Muscle layer of duodenum (tissue), 2 donors: Measurements from ENCODE around the gene AATF.
A peak's percentile ranks its signal among the peaks of the same experiment; 100 is the strongest.

Source experiments
- H3K27ac ChIP-seq: one replicate; pipeline ENCODE4 v1.7.0; 2013; ENCODE audit warnings: mild to moderate bottlenecking, low read length
- H3K27me3 ChIP-seq: one replicate; pipeline ENCODE4 v1.7.0; 2013; ENCODE audit warnings: low read depth, mild to moderate bottlenecking, control low read depth, low read length
- H3K36me3 ChIP-seq, 2 donors: one replicate each; pipeline ENCODE4 v1.7.0; 2013; ENCODE audit warnings: low read length in 2 of 2, control low read depth in 1 of 2, mild to moderate bottlenecking in 1 of 2; ENCODE audit not compliant: insufficient read depth in 2 of 2, control insufficient read depth in 1 of 2
- H3K4me1 ChIP-seq, 2 donors: one replicate each; pipeline ENCODE4 v1.7.0; 2013; ENCODE audit warnings: low read length in 2 of 2, mild to moderate bottlenecking in 2 of 2, control low read depth in 1 of 2, moderate library complexity in 1 of 2; ENCODE audit not compliant: insufficient read depth in 2 of 2, control insufficient read depth in 1 of 2
- H3K4me3 ChIP-seq, 2 donors: one replicate each; pipeline ENCODE4 v1.7.0; 2013; ENCODE audit warnings: low read length in 2 of 2, low read depth in 1 of 2, mild to moderate bottlenecking in 1 of 2
- H3K9me3 ChIP-seq, 2 donors: one replicate each; pipeline ENCODE4 v1.7.0; 2013; ENCODE audit warnings: low read length in 2 of 2, control low read depth in 1 of 2, mild to moderate bottlenecking in 1 of 2; ENCODE audit not compliant: control insufficient read depth in 1 of 2
- donor health status: healthy.

Gene AATF

GRCh38 chr17:36931697-36932382 lies 16.9 kb upstream of the AATF start:
- Histone ChIP-seq H3K36me3 (no peaks in the 10 kb centered on the region), H3K4me3 (peak overlapping the region; percentile 8 to 15), H3K4me1 (peaks cover 3 to 52% of the 10 kb centered on the region in 2 donors)

GRCh38 chr17:36932383-36932693 lies 16.4 kb upstream of the AATF start:
- Histone ChIP-seq H3K4me3 (peak overlapping the region; percentile 8 to 15), H3K4me1 (peaks cover 3 to 57% of the 10 kb centered on the region in 2 donors), H3K9me3 (no peaks in the 10 kb centered on the region), H3K27ac (no peak overlapping the region), H3K27me3 (peaks cover 98% of the 10 kb centered on the region), H3K36me3 (no peaks in the 10 kb centered on the region)

More at GRCh38 chr17:36931697-36932382, 16.9 kb upstream of the AATF start:
- Histone ChIP-seq H3K9me3 (no peaks in the 10 kb centered on the region), H3K27me3 (peaks cover 93% of the 10 kb centered on the region), H3K27ac (no peak overlapping the region)

- peaks cover 0 to 63% of the 10 kb centered on the region in 2 donors for H3K4me1 ChIP-seq
- H3K9me3 ChIP-seq: no peaks in the 10 kb centered on the region
- peak overlapping the region in 1 of 2 donors; percentile 3 for H3K4me3 ChIP-seq
- no peak overlapping the region for H3K27ac ChIP-seq
- H3K36me3 ChIP-seq: no peaks in the 10 kb centered on the region
- H3K27me3 ChIP-seq: peaks cover 98% of the 10 kb centered on the region
Observed at GRCh38 chr17:36932694-36933511, 15.9 kb upstream of the AATF start.

GRCh38 chr17:36933512-36934143 lies 15.1 kb upstream of the AATF start:
- Histone ChIP-seq H3K4me1 (peaks cover 0 to 70% of the 10 kb centered on the region in 2 donors), H3K9me3 (no peaks in the 10 kb centered on the region), H3K36me3 (no peaks in the 10 kb centered on the region), H3K4me3 (peak overlapping the region; percentile 3 to 26), H3K27me3 (peaks cover 98% of the 10 kb centered on the region), H3K27ac (no peak overlapping the region)

GRCh38 chr17:36934144-36934691 lies 14.5 kb upstream of the AATF start:
- H3K27ac ChIP-seq: no peak overlapping the region
- peaks cover 98% of the 10 kb centered on the region for H3K27me3 ChIP-seq
- H3K4me1 ChIP-seq: peaks cover 0 to 74% of the 10 kb centered on the region in 2 donors
- no peaks in the 10 kb centered on the region for H3K36me3 ChIP-seq
- H3K4me3 ChIP-seq: peak overlapping the region in 1 of 2 donors; percentile 3
- H3K9me3 ChIP-seq: no peaks in the 10 kb centered on the region

GRCh38 chr17:36934692-36935630 lies 13.8 kb upstream of the AATF start:
- H3K4me3 ChIP-seq: peak overlapping the region; percentile 3 to 7
- no peaks in the 10 kb centered on the region for H3K9me3 ChIP-seq
- H3K36me3 ChIP-seq: no peaks in the 10 kb centered on the region
- no peak overlapping the region for H3K27ac ChIP-seq
- H3K4me1 ChIP-seq: peaks cover 0 to 77% of the 10 kb centered on the region in 2 donors
- H3K27me3 ChIP-seq: peaks cover 98% of the 10 kb centered on the region

GRCh38 chr17:36935671-36936454 lies 12.9 kb upstream of the AATF start:
- Histone ChIP-seq H3K4me1 (peaks cover 0 to 84% of the 10 kb centered on the region in 2 donors), H3K36me3 (no peaks in the 10 kb centered on the region), H3K9me3 (no peaks in the 10 kb centered on the region), H3K4me3 (peak overlapping the region in 1 of 2 donors; percentile 47), H3K27me3 (peaks cover 96% of the 10 kb centered on the region), H3K27ac (no peak overlapping the region)

GRCh38 chr17:36936455-36937000 lies 12.2 kb upstream of the AATF start:
- H3K9me3 ChIP-seq: no peaks in the 10 kb centered on the region
- H3K4me1 ChIP-seq: peaks cover 0 to 82% of the 10 kb centered on the region in 2 donors
- peaks cover 96% of the 10 kb centered on the region for H3K27me3 ChIP-seq
- no peak overlapping the region for H3K27ac ChIP-seq
- peak overlapping the region in 1 of 2 donors; percentile 47 for H3K4me3 ChIP-seq
- H3K36me3 ChIP-seq: no peaks in the 10 kb centered on the region

GRCh38 chr17:36937001-36937958 lies 11.5 kb upstream of the AATF start, which contains the start of gene LHX1:
Gene LHX1 (plus strand): TSS chr17:36937475. CDS start chr17:36938198, 723 bp downstream.
- Histone ChIP-seq H3K9me3 (no peaks in the 10 kb centered on the region), H3K4me1 (peaks cover 0 to 78% of the 10 kb centered on the region in 2 donors), H3K27ac (no peak within 1 kb of the TSS), H3K4me3 (peak within 1 kb of the TSS in 1 of 2 donors; percentile 47), H3K36me3 (no peaks in the 10 kb centered on the region), H3K27me3 (peaks cover 96% of the 10 kb centered on the region)
